ENCODE results near the gene ANXA1.

The ANXA1 gene

GRCh38 chr9:73168298-73168934 lies 16.8 kb downstream of the ANXA1 start:
- DNase-seq (ENCODE audit: extremely low read depth, low read depth), result no peak
- TF ChIP-seq, protein P1, sequence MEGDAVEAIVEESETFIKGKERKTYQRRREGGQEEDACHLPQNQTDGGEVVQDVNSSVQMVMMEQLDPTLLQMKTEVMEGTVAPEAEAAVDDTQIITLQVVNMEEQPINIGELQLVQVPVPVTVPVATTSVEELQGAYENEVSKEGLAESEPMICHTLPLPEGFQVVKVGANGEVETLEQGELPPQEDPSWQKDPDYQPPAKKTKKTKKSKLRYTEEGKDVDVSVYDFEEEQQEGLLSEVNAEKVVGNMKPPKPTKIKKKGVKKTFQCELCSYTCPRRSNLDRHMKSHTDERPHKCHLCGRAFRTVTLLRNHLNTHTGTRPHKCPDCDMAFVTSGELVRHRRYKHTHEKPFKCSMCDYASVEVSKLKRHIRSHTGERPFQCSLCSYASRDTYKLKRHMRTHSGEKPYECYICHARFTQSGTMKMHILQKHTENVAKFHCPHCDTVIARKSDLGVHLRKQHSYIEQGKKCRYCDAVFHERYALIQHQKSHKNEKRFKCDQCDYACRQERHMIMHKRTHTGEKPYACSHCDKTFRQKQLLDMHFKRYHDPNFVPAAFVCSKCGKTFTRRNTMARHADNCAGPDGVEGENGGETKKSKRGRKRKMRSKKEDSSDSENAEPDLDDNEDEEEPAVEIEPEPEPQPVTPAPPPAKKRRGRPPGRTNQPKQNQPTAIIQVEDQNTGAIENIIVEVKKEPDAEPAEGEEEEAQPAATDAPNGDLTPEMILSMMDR (IDR thresholded peaks at IDR 0.05; ENCODE audit: low read depth, low read length), result no peak

- DNase-seq (ENCODE audit: extremely low read depth, low read depth), result no peak
- TF ChIP-seq, protein P1 (IDR thresholded peaks at IDR 0.05; ENCODE audit: low read depth, low read length), result no peak
Measured at GRCh38 chr9:73170185-73170957, 18.7 kb downstream of the ANXA1 start.

- TF ChIP-seq, protein P1 (IDR thresholded peaks at IDR 0.05; ENCODE audit: low read depth, low read length), result no peak
- DNase-seq (ENCODE audit: extremely low read depth, low read depth), result no peak
Measured at GRCh38 chr9:73172901-73173215, 21.2 kb downstream of the ANXA1 start.

DNA sequence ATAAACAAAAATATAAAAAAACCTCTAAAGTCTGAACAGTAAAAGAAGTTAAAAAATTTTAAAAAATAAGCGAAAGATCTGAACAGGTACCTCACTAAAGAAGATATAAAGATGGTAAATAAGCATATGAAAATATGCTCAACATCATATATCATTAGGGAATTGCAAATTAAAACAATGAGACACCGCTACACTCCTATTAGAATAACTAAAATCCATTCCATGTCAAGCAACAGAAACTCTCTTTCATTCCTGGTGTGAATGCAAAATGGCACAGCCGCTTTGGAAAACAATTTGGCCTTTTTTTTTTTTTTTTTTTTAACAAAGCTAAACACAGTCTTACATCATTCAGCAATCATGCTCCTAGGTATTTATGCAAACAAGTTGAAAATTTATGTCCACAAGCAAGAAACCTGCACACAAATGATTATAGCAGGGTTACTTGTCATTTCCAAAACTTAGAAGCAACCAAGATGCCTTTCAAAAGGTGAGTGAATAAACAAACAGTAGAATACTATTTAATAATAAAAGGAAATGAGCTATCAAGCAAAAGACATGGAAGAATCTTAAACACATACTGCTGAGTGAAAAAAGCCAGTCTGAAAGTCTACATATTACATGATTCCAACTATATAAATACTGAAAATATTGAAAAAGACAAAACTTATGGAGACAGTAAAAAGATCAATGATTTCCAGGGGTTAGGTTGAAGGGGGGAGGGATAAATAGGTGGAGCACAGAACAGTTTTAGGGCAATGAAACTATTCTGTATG lies 22.1 kb downstream of the ANXA1 start:
- DNase-seq (ENCODE audit: extremely low read depth, low read depth), result no peak
- TF ChIP-seq, protein P1 (IDR thresholded peaks at IDR 0.05; ENCODE audit: low read depth, low read length), result no peak

- TF ChIP-seq, protein P1 (IDR thresholded peaks at IDR 0.05; ENCODE audit: low read depth, low read length), result no peak
- DNase-seq (ENCODE audit: extremely low read depth, low read depth), result no peak
Measured at GRCh38 chr9:73174330-73174980, 22.8 kb downstream of the ANXA1 start.

- no peak for DNase-seq (ENCODE audit: extremely low read depth, low read depth)
- TF ChIP-seq, protein P1 (IDR thresholded peaks at IDR 0.05; ENCODE audit: low read depth, low read length), result no peak
Measured at GRCh38 chr9:73176450-73176875, 24.8 kb downstream of the ANXA1 start.

Data from AG09319 (cell line).